SIG-M5 (cell line): ENCODE results near the gene ACOXL.

Source experiments
- DNase-seq: peaks from one replicate; lab custom pipeline; 2025; lab: John Stamatoyannopoulos, UW

The ACOXL gene

DNA sequence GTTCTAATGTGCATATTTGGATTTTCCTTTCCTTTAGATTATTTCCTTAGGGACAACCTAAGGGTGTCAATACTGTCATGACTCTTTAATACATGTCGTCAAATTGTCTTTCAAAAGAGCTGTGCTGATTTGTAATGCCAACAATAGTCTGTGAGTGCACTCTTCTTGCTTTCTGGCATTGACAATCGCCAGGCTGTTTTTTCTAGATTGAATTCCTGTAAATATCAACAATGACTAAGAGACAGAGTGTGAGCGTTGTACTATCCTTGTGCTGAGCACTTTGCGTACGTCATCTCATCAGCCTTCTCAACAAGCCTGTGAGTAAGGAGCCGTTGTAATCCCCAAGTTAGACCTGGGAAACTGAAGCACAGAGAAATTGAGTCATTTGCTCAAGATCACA lies 96.0 kb downstream of the ACOXL start:
- DNase-seq, result no peak

DNA sequence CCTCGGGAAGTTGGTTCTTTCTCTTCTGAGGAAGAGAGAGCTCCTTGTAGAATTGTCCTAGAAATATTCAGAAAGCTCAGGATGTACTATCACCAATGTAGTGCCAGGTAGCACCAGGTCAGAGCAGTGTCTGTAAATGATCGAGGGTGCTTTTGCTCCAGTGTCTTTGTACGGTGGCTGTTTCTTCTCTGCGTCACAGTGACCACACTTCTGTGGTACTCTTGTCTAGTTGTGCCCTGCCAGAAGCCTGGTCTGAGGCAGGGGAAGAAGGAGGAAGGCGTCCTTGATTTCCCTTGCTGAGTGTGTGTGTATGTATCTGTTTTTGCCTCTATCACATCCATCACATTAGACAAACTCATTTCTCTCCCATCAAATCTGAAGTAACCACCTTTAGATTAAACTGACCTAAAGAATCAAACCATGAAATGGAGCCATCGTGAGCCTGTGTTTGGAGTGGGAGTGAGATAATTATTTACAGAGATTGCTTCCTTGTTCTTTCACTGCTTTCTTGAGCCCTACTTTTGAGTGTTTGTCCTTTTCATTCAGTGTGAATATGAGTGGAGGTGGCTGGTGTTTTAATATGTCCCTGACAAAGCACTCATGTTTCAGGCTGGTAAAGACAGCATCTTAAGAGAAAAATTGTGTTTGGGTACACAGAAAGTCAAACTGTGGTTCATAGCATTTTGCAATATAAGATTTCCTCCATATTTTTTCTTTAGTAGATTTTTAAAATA lies 97.2 kb downstream of the ACOXL start:
- no peak for DNase-seq

DNA sequence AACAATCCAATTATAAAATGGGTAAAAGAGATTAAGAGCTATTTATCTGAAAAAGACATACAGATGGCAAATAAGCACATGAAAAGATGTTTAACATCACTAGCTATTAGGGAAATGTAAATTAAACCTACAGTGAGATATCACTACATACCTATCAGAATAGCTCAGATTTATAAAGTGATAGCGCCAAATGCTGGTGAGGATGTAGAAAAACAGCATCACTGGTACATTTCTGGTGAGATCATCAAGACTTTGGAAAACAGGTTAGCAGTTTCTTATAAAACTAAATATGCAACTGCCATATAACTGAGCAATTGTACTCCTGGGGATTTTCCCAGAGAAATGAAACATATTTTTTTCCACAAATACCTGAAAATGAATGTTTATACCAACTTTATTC lies 100.4 kb downstream of the ACOXL start:
- DNase-seq, result no peak

DNA sequence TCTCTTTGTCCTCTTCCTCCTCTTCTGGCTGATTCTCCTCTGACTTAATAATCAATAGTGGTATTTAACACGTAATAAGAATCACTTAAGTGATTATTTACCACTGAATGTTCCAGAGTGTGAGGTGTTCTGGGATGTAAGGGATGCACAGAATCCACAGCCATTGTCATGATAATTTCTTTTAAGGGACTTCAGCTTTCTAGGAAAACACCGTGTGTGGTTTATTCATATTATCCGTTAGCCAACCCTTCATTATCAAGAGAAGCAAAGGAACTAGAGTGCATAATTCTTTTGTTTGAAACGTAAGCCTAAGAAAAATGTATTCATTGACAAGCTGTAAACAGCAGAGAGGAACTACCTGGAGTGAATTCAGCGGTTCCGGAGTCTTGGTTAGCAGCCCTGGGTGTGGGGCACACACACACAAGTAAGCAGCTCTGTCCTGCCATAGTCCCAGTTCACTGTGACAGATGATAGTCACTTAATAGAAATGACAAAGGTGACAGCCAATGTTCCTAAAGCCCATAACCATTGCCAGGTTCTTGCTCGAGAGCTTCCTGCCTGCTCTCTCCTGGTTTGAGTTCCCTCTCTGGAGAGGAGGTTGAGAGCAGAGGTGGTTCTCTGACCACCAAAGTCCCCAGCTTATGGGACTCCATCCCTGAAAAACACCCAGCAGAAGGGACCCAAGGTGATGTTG lies 101.9 kb downstream of the ACOXL start:
- no peak for DNase-seq

DNA sequence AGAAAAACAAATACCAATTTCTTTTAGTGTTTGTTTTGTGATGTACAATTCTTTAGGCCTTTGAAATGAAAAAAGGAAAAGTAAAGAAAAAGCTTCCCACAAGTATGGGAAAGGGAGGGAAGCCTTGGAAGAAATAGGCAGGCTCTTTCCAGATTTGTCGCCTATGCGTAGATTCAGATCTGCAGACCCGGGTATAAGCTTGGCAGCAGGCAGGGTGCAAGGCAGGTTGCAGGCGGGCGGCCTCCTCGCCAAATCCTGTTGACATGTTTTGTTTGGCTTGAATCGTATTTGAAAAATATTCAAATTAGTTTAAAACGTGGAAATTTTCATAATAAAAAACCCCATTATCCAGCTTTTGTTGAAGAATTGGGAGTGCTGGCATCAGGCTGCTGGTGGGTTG lies 104.3 kb downstream of the ACOXL start:
- DNase-seq, result no peak

DNA sequence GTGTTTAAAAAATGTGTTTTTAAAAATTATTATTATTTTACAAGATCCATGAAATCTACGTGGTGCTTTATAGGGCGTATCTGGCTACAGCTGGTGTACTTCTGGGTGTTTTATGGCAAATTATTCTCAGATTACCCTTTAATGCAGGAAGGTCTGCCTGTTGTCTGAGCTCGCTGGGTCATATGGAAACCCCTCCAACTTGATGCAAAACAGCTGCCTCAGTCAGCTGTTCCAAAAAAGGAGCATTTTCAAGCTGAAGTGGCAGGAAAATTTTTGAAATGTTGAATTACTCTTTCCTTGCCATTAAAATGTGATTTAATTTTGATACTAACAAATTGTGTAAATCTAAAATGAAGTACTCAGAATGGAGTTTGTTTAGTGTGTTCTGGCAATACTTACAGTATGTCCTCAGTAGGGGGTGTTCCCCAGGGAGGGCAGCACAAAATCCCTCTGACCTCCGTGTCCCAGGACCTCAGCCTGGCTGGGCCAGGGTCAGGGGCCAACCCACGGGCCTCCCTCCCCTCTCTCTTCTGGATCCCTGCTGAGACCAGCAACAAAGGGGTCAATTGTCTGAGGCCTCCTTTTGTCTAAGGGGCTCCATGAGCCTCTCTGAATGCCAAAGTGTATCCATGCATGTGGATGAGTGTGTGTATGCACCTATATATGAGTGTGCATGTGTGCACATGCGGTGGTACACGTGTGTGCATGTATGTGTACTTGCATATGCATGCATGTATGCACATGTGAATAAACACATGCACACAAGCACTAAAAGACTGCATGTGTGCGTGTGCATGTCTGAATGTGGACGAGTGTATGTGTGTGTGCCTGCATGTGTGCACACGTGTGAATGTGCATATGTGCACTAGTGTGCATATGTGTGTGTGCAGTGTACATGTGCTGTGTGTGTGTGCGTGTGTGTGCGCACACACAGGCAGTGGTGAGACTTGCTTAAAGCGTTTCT lies 105.4 kb downstream of the ACOXL start:
- DNase-seq, result no peak

DNA sequence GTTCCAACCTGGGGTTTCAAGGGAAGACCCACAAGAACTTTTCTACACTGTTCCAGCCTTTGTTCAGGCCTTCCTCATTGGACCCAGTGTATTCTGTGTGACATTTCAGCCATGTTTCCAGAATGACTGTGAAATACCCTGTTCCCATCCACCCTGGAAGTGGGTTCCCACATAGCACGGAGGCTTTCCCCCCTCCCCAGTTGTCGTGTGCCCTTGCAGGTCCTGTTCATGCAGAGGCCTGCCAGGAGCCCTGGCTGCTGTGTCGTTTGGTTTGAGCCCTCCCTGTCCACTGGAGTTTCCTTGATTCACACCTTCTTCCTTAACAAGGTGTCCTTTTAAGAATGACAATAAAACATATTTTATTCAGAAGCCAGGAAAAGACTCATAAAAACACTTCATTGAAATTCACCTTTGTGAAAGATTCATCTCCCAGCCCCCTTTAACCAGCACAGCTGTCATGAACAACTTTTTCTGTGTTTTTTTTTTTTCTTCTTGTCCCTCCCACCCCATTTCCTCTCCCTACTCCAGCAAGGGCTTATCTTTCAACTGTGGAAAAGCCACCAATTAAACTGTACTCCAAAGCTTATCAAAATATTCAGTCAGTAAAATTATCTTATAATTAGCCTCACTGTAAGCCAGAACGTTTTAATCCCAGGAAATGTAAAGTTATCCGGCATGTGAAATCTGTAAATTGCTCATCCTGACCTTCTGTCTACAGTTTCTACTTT lies 106.4 kb downstream of the ACOXL start:
- no peak for DNase-seq

DNA sequence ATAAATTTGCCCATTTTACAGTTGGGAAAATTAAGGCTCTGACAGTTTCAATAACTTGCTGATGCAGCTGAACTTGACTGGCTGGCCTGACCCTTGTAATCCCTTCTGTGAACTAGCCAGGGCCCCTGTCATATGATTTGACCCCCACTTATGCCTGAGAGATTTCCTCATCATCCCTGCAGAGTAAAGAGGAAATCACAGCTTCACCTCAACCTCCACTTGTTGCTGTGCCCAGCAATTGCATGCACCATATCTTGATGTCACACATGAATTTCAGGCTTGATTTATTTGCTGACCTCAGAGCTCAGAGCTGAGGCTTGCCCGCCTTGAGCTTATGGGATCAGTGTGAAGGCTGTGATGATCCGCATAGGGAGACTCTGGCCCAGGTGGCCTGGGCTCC lies 108.1 kb downstream of the ACOXL start:
- DNase-seq, result no peak

DNA sequence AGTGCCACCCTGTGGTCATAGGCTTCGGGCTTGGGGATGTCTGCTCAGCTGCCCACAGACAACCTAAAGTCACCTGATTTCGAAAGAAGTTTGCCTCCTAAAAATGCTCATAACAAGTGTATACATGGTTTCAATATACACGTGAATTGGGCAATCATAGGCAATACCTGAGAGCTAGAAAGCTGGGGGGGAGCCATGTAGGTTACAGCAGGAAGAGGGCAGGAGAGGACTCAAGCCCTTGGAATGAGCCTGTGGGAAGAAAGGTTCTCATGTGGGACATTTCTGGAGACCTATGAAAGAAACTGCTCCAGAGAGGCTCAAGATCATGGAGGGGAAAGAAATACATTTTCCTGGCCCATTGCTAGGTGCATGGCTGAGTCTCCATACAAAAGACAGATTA lies 109.7 kb downstream of the ACOXL start:
- DNase-seq, result no peak

DNA sequence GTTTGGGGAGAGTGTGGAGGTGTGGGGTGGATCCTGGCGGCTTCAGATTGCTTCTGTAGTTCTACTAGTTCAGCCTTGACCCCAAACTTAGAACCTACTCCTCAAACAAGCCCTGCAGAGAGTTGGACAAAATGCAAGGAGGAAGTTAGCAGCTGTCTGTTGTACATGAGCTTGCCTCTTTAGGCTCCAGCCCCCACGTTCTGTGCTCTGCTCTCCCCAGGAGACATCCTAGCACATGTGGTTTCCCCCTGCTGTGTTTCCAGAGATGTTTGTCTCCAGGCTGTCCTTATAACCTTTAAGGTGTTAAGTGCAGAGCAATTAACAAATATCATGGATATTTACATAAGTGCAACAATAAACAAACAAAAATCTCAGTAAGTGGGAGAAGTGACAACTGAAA lies 111.1 kb downstream of the ACOXL start:
- DNase-seq, result no peak

DNA sequence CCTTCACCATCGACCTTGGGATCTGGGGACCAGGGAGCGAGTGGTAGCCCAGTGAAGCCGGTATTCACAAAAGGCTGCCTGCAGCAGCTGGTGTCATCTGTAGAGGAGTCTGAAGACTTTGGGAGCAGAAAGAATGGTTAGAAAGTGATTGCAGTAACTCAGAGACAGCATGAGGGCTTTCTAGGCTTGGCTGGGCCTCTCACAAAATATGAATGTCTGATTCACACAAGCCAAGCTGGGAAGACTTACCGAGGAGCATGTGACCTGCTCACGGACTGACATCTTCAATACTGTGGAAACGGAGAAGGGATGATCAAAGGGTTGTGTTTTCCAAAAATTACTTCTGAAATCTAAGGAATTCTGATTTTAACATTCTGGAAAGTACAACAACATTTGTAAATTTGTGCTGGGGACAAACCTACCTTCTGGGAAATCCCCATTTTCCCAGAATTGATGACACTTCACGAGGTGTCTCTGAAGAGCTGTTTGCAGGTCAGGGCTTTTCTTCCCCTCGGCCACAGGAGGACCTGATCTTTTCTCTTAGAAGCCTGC lies 111.7 kb downstream of the ACOXL start:
- no peak for DNase-seq

DNA sequence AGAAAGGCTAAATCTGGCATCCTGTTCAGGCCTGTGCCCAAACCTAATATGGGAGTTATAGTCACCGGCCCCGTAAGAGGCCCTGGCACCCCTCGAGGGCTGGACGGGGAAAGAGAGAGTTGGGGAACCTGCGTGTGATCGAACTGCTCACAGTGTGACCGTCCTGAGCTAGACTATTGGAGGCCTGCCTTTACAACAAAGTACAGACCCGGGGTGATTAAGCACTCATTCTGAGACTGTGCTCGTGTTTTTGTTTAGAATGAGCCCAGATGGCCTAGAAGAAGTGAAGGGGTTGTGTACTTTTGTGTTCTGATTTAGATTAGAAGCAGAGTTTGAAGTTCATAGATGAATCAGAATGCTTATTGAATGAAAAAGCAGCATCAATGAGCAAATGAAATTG lies 115.3 kb downstream of the ACOXL start:
- no peak for DNase-seq

DNA sequence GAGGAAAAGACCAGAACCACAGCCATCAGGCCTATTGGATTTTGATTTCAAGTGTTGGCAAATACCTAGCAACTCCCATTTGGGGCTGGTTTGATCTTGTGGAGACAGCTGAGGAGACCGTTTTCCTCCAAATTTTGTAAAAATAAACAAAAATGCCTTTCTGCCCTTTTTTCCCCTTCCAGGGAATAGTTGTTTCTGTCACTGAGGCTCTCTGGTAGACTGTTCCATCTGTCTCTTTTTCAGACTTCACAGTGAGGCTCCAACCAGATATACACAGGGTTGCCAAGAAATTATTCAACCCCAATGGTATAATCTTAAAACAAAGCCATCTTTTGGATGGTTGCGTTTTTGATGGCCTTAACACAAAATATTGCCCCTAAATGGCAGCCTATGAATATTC lies 115.7 kb downstream of the ACOXL start:
- DNase-seq, result no peak

DNA sequence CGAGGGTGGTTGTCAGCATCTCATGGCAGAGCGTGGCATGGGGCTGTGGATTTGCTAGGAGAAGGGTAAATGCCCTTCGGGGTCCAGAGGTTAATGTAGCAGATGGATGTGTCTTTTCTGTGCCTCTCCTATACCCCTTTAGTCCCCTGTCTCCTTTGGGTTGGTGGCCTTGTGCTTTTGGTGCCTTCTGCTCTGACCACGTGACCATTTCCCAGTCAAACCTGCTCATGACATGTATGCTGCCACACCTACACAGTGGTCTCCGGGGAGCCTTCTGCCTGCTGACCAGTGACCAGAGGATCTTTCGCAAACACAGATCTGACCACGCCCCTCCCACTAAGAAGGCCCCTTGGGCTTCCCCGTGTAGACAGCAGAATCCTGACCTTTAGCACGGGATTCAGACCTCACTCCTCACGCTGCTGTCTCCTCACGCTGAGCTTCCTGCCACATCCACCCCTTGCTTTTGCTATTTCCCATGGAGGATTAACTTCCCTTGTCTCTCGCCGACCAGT lies 116.2 kb downstream of the ACOXL start:
- DNase-seq, result no peak

DNA sequence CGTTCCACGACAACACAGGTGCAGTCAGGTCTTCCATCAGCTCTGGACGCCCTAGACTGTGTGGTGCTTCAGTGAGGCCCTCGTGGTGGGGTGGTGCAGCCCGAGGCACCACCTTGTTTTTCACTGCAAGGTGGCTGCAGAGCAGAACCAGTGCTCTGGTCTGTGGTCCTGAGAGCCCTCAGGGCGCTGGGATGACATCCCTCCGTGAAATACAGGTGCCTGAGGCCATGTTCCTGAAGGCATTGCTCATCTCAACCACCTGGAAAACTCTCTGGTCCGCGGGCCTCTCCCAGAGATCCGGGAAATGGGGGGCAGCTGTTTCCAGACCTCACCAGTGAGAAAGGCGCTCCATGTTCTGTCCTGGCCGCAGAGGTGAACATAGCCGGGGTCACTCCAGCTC lies 119.2 kb downstream of the ACOXL start:
- DNase-seq, result no peak

DNA sequence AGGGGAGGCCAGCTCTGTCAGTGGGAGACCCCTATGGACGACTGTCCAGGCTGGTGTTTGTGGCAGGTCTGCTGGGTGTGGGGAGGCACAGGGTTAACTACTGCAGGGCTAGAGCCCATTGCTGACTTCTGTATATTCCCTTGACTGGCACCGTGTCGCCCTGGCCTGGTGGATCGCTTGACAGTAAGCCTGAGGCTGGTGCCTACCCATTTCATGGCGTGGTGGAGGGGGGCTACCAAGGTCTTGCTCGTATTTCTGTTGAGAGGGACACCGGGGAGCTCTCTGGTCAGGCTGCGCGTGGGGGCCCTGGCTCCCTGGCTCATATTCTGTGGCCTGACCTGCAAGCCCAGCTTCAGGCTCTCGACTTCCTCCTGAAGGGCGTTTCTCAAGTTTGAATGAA lies 119.7 kb downstream of the ACOXL start:
- DNase-seq, result no peak

DNA sequence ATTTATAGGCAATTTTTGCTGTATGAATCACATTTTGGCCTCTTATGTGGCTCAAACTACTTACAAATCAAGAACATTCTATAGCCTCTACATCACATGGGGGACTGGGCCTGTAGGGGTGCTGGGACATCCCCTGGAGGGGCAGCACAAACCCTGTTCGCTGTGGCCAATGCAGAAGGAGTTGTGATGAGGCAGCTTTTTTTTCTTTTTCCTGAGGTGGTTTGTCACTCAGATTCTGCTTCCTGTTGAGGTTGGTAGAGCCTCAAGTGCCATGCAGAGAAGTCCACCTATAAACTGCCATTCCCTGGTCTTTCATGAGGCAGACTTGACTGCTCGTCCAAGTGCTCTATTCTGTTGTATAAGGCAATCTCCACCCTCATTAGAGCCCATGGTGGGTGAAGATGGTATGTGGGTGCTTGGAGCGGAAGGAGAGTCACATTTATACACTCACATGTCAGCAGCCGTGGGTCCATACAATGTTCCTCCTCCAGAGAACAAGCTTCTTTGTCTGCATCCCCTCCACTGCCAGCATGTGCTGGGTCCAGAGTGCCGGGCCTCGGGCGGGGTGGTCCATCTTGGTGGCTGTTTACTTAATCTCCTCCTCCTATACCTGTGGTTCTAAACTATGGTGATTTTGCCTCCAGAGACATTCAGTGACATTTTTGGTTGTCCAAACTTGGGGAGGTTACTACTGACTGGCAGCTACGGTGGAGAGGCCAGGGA lies 120.3 kb downstream of the ACOXL start:
- DNase-seq, result no peak

DNA sequence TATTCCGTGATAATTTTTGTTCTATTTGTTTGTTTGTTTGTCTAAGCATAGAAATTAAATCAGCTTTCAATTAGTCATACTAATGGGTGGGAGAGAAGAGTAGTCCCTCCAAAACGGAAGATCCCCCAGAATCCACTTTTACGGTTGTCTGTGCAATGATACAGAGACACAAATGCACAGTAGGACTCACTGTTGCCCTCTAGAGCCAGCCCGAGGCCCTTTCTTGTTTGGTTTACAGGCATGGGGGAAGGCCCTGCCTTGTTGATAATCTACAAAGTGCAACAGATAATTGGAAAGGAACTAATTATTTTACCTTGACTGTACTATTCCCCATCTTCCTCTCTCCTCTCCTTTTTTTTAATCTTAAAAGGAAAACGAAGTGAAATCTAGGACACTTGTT lies 121.1 kb downstream of the ACOXL start:
- no peak for DNase-seq

DNA sequence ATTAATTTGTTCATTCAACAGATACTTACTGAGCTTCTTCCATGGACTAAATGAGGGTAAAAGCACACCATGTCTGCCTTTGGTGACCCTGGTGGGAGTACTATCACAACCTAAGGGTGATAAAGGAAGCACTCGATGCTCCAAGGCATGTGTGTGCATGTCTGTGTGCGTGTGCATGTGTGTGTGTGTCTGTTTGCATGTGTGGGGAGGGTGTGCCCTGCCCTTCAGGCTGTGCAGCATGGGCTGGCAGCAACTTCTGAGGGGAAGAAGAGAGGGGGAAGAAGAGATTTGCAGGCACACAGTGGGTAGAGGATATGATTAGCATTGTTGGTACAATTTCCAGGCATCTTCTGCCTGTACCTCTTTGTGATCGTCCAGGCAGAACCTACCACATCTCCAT lies 121.6 kb downstream of the ACOXL start:
- DNase-seq, result no peak

DNA sequence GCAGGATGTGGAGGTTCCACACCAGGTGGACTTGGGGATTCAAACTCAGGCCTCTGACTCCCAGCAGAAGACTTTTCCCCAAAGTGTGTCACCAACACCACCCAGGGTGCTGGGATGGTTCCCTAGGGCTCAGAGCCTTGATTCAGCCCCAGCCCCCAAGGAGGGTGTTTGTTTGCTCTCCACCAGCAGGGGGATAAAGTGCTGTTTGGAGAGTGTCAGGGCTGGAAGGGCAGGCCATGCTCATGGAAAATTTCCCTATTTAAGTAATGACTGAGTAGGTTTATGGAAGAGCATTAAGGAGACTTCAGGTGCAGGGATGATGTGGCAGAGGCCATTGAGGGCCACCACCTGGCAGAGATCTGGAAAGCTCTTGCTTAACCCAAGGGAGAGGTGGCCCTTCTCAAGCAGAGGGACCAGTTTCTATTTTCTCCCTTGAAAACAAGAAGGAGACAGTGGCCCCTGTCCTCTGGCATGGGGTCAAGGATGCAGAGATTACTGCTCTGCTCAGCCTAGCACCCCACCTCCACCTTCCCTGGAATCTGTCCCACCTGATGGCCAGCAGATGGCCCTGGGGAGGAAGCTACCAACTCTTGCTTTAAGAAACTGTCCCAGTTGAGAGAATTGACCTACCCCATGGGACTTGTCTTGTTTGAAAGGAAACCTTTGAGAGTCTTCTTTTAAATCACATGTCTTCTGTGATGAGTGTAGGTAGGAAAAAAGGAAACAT lies 122.1 kb downstream of the ACOXL start:
- no peak for DNase-seq
